ENCODE results near the gene SPTBN4. TPM values are rescaled to one million over a fixed set of nuclear protein-coding genes. Genes with fewer than 3 reads are reported as not detected.

Gene SPTBN4
- total RNA-seq, 1 experiment from 2014 or later: 1.9 TPM

DNA sequence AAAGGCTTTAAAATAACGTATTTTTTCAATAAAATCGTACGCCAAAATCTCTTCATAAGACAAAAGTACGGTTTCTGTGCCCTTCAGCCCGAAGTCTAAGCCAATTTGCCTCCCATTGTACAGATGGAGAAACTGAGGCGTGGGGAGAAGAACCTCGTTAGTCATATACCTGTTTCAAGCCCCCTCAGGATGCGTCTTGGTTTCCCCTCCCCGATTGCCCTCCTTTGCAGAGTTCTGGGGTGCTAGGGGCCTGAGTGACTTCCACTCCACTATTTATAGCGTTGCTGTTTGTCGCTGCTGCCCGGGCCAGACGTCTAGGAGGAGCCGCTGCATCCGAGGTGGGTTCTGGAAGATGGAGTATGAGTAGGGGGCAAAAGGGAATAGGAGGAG is 132.1 kb downstream of the SPTBN4 start:
- no peaks in the 10 kb centered on the region for H3K27me3 ChIP-seq (ENCODE audit: low read length)
- CTCF ChIA-PET: interaction anchor here (0.6 kb wide), 1 partner anchor 128 kb away, joined by 3 read pairs; no protein-coding TSS in a partner anchor
- POLR2A ChIA-PET (ENCODE audit: unreplicated experiment): no interaction called here
- no peaks in the 10 kb centered on the region for H3F3A ChIP-seq (ENCODE audit: low read length, unreplicated experiment)
- H3K36me3 ChIP-seq (ENCODE audit: low read depth, low read length): peaks cover 2% of the 10 kb centered on the region; the same call in 1 of the 2 replicates
- DNase-seq (no peak), ATAC-seq (no peak)
- H3K4me3 ChIP-seq (ENCODE audit: low read length): peak overlapping the region; percentile 31; the same call in 1 of the 2 replicates
- peak overlapping the region; percentile 93; the same call in 1 of the 2 replicates for H3K4me2 ChIP-seq (ENCODE audit: low read length)
- H3K9ac ChIP-seq (ENCODE audit: low read length): no peak overlapping the region
- no peaks in the 10 kb centered on the region for H3K9me3 ChIP-seq (ENCODE audit: low read length)
- no peak overlapping the region for H3K27ac ChIP-seq (ENCODE audit: low read length)
- no peaks in the 10 kb centered on the region for H3K9me2 ChIP-seq (replicated peaks; ENCODE audit: low read length)
- H4K20me1 ChIP-seq (ENCODE audit: low read length): no peaks in the 10 kb centered on the region
- no peaks in the 10 kb centered on the region for H3K79me2 ChIP-seq (ENCODE audit: low read length)
- TF ChIP-seq EZH2phosphoT487 (IDR thresholded peaks at IDR 0.05; ENCODE audit: borderline replicate concordance, low read length) (no peak), EZH2 (IDR thresholded peaks at IDR 0.05; ENCODE audit: low read length, unreplicated experiment) (no peak)
- TF ChIP-seq, protein P1, sequence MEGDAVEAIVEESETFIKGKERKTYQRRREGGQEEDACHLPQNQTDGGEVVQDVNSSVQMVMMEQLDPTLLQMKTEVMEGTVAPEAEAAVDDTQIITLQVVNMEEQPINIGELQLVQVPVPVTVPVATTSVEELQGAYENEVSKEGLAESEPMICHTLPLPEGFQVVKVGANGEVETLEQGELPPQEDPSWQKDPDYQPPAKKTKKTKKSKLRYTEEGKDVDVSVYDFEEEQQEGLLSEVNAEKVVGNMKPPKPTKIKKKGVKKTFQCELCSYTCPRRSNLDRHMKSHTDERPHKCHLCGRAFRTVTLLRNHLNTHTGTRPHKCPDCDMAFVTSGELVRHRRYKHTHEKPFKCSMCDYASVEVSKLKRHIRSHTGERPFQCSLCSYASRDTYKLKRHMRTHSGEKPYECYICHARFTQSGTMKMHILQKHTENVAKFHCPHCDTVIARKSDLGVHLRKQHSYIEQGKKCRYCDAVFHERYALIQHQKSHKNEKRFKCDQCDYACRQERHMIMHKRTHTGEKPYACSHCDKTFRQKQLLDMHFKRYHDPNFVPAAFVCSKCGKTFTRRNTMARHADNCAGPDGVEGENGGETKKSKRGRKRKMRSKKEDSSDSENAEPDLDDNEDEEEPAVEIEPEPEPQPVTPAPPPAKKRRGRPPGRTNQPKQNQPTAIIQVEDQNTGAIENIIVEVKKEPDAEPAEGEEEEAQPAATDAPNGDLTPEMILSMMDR (conservative IDR thresholded peaks at IDR 0.05; ENCODE audit: low read depth, low read length): no peak
- no peak overlapping the region for H2AFZ ChIP-seq (ENCODE audit: low read length)
- TSS peak; percentile 63 for BruUV-seq (replicated peaks)
- intact Hi-C loops (cut with micrococcal nuclease): loop anchor here (1.0 to 2.0 kb wide), 2 partner anchors 50 to 134 kb away; partner anchors contain the start of gene BLVRB
- peaks cover 37% of the 10 kb centered on the region for H3K4me1 ChIP-seq (ENCODE audit: insufficient read depth, low read length)

- H3K4me3 ChIP-seq (ENCODE audit: low read length): peak overlapping the region; percentile 31; the same call in 1 of the 2 replicates
- H3K9me2 ChIP-seq (replicated peaks; ENCODE audit: low read length): no peaks in the 10 kb centered on the region
- H2AFZ ChIP-seq (ENCODE audit: low read length): no peak overlapping the region
- BruUV-seq (replicated peaks): no TSS peak
- H3K79me2 ChIP-seq (ENCODE audit: low read length): no peaks in the 10 kb centered on the region
- POLR2A ChIA-PET (ENCODE audit: unreplicated experiment): interaction anchor here (0.6 kb wide), 1 partner anchor 149 kb away, joined by 5 read pairs; no protein-coding TSS in a partner anchor
- no peak overlapping the region for H3K27ac ChIP-seq (ENCODE audit: low read length)
- ATAC-seq (no peak), DNase-seq (peak; percentile 7)
- peaks cover 37% of the 10 kb centered on the region for H3K4me1 ChIP-seq (ENCODE audit: insufficient read depth, low read length)
- no peaks in the 10 kb centered on the region for H3K9me3 ChIP-seq (ENCODE audit: low read length)
- no peaks in the 10 kb centered on the region for H4K20me1 ChIP-seq (ENCODE audit: low read length)
- H3F3A ChIP-seq (ENCODE audit: low read length, unreplicated experiment): no peaks in the 10 kb centered on the region
- peaks cover 2% of the 10 kb centered on the region; the same call in 1 of the 2 replicates for H3K36me3 ChIP-seq (ENCODE audit: low read depth, low read length)
- intact Hi-C loops (cut with micrococcal nuclease): loop anchor here (2.0 kb wide), 1 partner anchor 135 kb away; the partner anchor contains the start of gene BLVRB
- CTCF ChIA-PET: interaction anchor here (0.6 kb wide), 1 partner anchor 128 kb away, joined by 3 read pairs; no protein-coding TSS in a partner anchor
- no peak overlapping the region for H3K9ac ChIP-seq (ENCODE audit: low read length)
- no peaks in the 10 kb centered on the region for H3K27me3 ChIP-seq (ENCODE audit: low read length)
- TF ChIP-seq EZH2phosphoT487 (IDR thresholded peaks at IDR 0.05; ENCODE audit: borderline replicate concordance, low read length): no peak
- TF ChIP-seq EZH2 (IDR thresholded peaks at IDR 0.05; ENCODE audit: low read length, unreplicated experiment): no peak
- TF ChIP-seq, protein P1 (conservative IDR thresholded peaks at IDR 0.05; ENCODE audit: low read depth, low read length): no peak
- H3K4me2 ChIP-seq (ENCODE audit: low read length): peak overlapping the region; percentile 93; the same call in 1 of the 2 replicates
Observed at GRCh38 chr19:40599331-40599901, 132.6 kb downstream of the SPTBN4 start.
